MCF 10A (cell line): ENCODE measurements around the gene TMEM132D. TPM values are rescaled to one million over a fixed set of nuclear protein-coding genes. Genes with fewer than 3 reads are reported as not detected.

ENCODE experiments used
- BruUV-seq: library from RNA; stranded (reverse); fragments of 400-500 nt; replicated peaks from 2 replicates; lab custom pipeline; 2021; lab: Mats Ljungman, UMichigan
- CTCF ChIA-PET: fragments of 300-600 bp; sonication (Branson Sonifier 250); formaldehyde crosslinking; extraction: SDS; loops from one replicate; lab custom pipeline; 2021; ENCODE audit warnings: antibody characterized with exemption, inconsistent platforms; lab: Yijun Ruan, JAX
- POLR2A ChIA-PET: fragments of 300-600, 350-650 bp; sonication (Branson Sonifier 250); formaldehyde crosslinking; extraction: SDS; loops from one replicate; lab custom pipeline; 2020; ENCODE audit warnings: antibody characterized with exemption, inconsistent platforms; lab: Yijun Ruan, JAX
- DNase-seq: peaks from one replicate; pipeline ENCODE4 v3.0.0-alpha.2; 2018; ENCODE audit not compliant: unreplicated experiment
- H3K27ac Mint-ChIP-seq: one replicate; pipeline ENCODE4 v1.8.0; 2022; ENCODE audit warnings: mild to moderate bottlenecking, low read depth, mixed read lengths; ENCODE audit not compliant: unreplicated experiment
- H3K27me3 Mint-ChIP-seq: one replicate; pipeline ENCODE4 v1.8.0; 2022; ENCODE audit warnings: mixed read lengths; ENCODE audit not compliant: insufficient read depth, unreplicated experiment
- H3K36me3 Mint-ChIP-seq: one replicate; pipeline ENCODE4 v1.8.0; 2022; ENCODE audit warnings: mild to moderate bottlenecking, moderate library complexity, mixed read lengths; ENCODE audit not compliant: insufficient read depth, unreplicated experiment
- H3K4me1 Mint-ChIP-seq: one replicate; pipeline ENCODE4 v1.8.0; 2022; ENCODE audit warnings: mixed read lengths; ENCODE audit not compliant: insufficient read depth, unreplicated experiment
- H3K4me3 Mint-ChIP-seq: one replicate; pipeline ENCODE4 v1.8.0; 2022; ENCODE audit warnings: mild to moderate bottlenecking, moderate library complexity, mixed read lengths; ENCODE audit not compliant: unreplicated experiment
- H3K9me3 Mint-ChIP-seq: one replicate; pipeline ENCODE4 v1.8.0; 2022; ENCODE audit warnings: mixed read lengths; ENCODE audit not compliant: unreplicated experiment
- CTCF ChIP-seq: fragments of 200-600 bp; IDR thresholded peaks from one replicate; pipeline ENCODE4 v1.8.0; 2022; ENCODE audit warnings: antibody characterized with exemption, mild to moderate bottlenecking; ENCODE audit not compliant: unreplicated experiment
- intact Hi-C: fragments of 100-400 bp; cut with micrococcal nuclease; formaldehyde crosslinking; loops from 2 replicates; pipeline ENCODE4 v1.14.1; 2022
- total RNA-seq: library from RNA; stranded (reverse); gene quantifications from 2 replicates; pipeline ENCODE4 v1.2.3, GENCODE V29; 2022

TMEM132D gene
- total RNA-seq, 1 experiment from 2014 or later, result not detected

GRCh38 chr12:129790930-129791329 is 112.9 kb downstream of the TMEM132D start:
- Mint-ChIP-seq H3K4me3 (no peak overlapping the region), H3K36me3 (no peaks in the 10 kb centered on the region), H3K27me3 (no peaks in the 10 kb centered on the region), H3K4me1 (peaks cover 8% of the 10 kb centered on the region), H3K27ac (no peak overlapping the region), H3K9me3 (peaks cover 8% of the 10 kb centered on the region)
- intact Hi-C loops, result no loop called here
- no TSS peak for BruUV-seq
- TF ChIP-seq CTCF, result no peak
- POLR2A ChIA-PET, result no interaction called here
- CTCF ChIA-PET, result interaction anchor here (0.6 kb wide), 1 partner anchor 1009 kb away, joined by 3 read pairs; no protein-coding TSS in a partner anchor
- DNase-seq, result no peak

- POLR2A ChIA-PET, result no interaction called here
- CTCF ChIA-PET, result interaction anchor here (0.5 kb wide), 1 partner anchor 43 kb away, joined by 3 read pairs; no protein-coding TSS in a partner anchor
- BruUV-seq, result no TSS peak
Measured at GRCh38 chr12:129790331-129790730, 113.5 kb downstream of the TMEM132D start.

GRCh38 chr12:129789921-129790320 is 113.9 kb downstream of the TMEM132D start:
- H3K27ac Mint-ChIP-seq, result no peak overlapping the region
- no peak for DNase-seq
- H3K4me1 Mint-ChIP-seq, result peaks cover 8% of the 10 kb centered on the region
- intact Hi-C loops, result no loop called here
- H3K27me3 Mint-ChIP-seq, result no peaks in the 10 kb centered on the region
- no peak for TF ChIP-seq CTCF
- H3K9me3 Mint-ChIP-seq, result peaks cover 8% of the 10 kb centered on the region
- BruUV-seq, result no TSS peak
- H3K36me3 Mint-ChIP-seq, result no peaks in the 10 kb centered on the region
- no peak overlapping the region for H3K4me3 Mint-ChIP-seq
- CTCF ChIA-PET, result interaction anchor here (0.5 kb wide), 2 partner anchors 44 to 781 kb away, joined by 3 read pairs; no protein-coding TSS in a partner anchor
- POLR2A ChIA-PET, result no interaction called here

More at GRCh38 chr12:129790331-129790730, 113.5 kb downstream of the TMEM132D start:
- Mint-ChIP-seq H3K4me3 (no peak overlapping the region), H3K27me3 (no peaks in the 10 kb centered on the region), H3K27ac (no peak overlapping the region), H3K36me3 (no peaks in the 10 kb centered on the region), H3K4me1 (peaks cover 8% of the 10 kb centered on the region), H3K9me3 (peaks cover 8% of the 10 kb centered on the region)
- intact Hi-C loops, result no loop called here
- DNase-seq, result no peak
- no peak for TF ChIP-seq CTCF

GRCh38 chr12:129788506-129789084 is 115.2 kb downstream of the TMEM132D start:
- TF ChIP-seq CTCF, result no peak
- no peaks in the 10 kb centered on the region for H3K36me3 Mint-ChIP-seq
- no TSS peak for BruUV-seq
- H3K9me3 Mint-ChIP-seq, result peaks cover 8% of the 10 kb centered on the region
- no peaks in the 10 kb centered on the region for H3K27me3 Mint-ChIP-seq
- H3K4me3 Mint-ChIP-seq, result no peak overlapping the region
- H3K4me1 Mint-ChIP-seq, result peaks cover 8% of the 10 kb centered on the region
- peak overlapping the region; percentile 49 for H3K27ac Mint-ChIP-seq
- CTCF ChIA-PET, result interaction anchor here (0.5 kb wide), 1 partner anchor 931 kb away, joined by 3 read pairs; no protein-coding TSS in a partner anchor
- intact Hi-C loops, result no loop called here
- peak; percentile 80 for DNase-seq
- POLR2A ChIA-PET, result no interaction called here
